Trophoblast cell (in vitro differentiated cells and primary cell): ENCODE results near the gene HOXA10.
A peak's percentile ranks its signal among the peaks of the same experiment; 100 is the strongest.

ENCODE experiments used
- DNase-seq, 2 donors: peaks; one replicate each; pipeline ENCODE4 v3.0.0-alpha.2; 2016
- H2AFZ ChIP-seq: 2 replicates; pipeline ENCODE4 v1.6.1; 2013; ENCODE audit warnings: low read length, moderate library complexity, mild to moderate bottlenecking; ENCODE audit not compliant: insufficient read depth, poor library complexity
- H2AK5ac ChIP-seq: 2 replicates; pipeline ENCODE4 v1.6.1; 2013; ENCODE audit warnings: mild to moderate bottlenecking, low read length
- H2BK120ac ChIP-seq: 2 replicates; pipeline ENCODE4 v1.6.1; 2013; ENCODE audit warnings: low read length, mild to moderate bottlenecking, moderate library complexity; ENCODE audit not compliant: insufficient read depth, poor library complexity
- H2BK12ac ChIP-seq: 2 replicates; pipeline ENCODE4 v1.6.1; 2013; ENCODE audit warnings: mild to moderate bottlenecking, low read length, moderate library complexity
- H2BK5ac ChIP-seq: 2 replicates; pipeline ENCODE4 v1.6.1; 2013; ENCODE audit warnings: low read length, low read depth, moderate library complexity, mild to moderate bottlenecking; ENCODE audit not compliant: poor library complexity
- H3K14ac ChIP-seq: 2 replicates; pipeline ENCODE4 v1.6.1; 2013; ENCODE audit warnings: mild to moderate bottlenecking, low read length
- H3K18ac ChIP-seq: 2 replicates; pipeline ENCODE4 v1.6.1; 2013; ENCODE audit warnings: mild to moderate bottlenecking, low read length
- H3K23ac ChIP-seq: 2 replicates; pipeline ENCODE4 v1.6.1; 2013; ENCODE audit warnings: low read length
- H3K27ac ChIP-seq: 2 replicates; pipeline ENCODE4 v1.5.1; 2013; ENCODE audit warnings: low read depth, mild to moderate bottlenecking, inconsistent platforms, low read length, moderate library complexity
- H3K27me3 ChIP-seq: 2 replicates; pipeline ENCODE4 v1.6.1; 2013; ENCODE audit warnings: inconsistent platforms, mild to moderate bottlenecking, low read length, moderate library complexity; ENCODE audit not compliant: insufficient read depth
- H3K36me3 ChIP-seq, 2 experiments: 1 replicate in 1 of 2; 2 replicates in 1 of 2; pipeline ENCODE4 v1.6.1; 2013; ENCODE audit warnings: low read length in 2 of 2, mild to moderate bottlenecking in 2 of 2, moderate library complexity in 1 of 2; ENCODE audit not compliant: insufficient read depth in 2 of 2, control insufficient read depth in 1 of 2
- H3K4ac ChIP-seq: 2 replicates; pipeline ENCODE4 v1.6.1; 2013; ENCODE audit warnings: low read depth, mild to moderate bottlenecking, low read length, moderate library complexity
- H3K4me1 ChIP-seq, 2 experiments: 1 replicate in 1 of 2; 2 replicates in 1 of 2; pipeline ENCODE4 v1.6.1; 2013; ENCODE audit warnings: low read length in 2 of 2, mild to moderate bottlenecking in 2 of 2, moderate library complexity in 1 of 2; ENCODE audit not compliant: insufficient read depth in 2 of 2, control insufficient read depth in 1 of 2
- H3K4me2 ChIP-seq: 2 replicates; pipeline ENCODE4 v1.6.1; 2013; ENCODE audit warnings: inconsistent platforms, mild to moderate bottlenecking, low read length, moderate library complexity
- H3K4me3 ChIP-seq: 2 replicates; pipeline ENCODE4 v1.5.1; 2013; ENCODE audit warnings: mild to moderate bottlenecking, low read depth, low read length, inconsistent platforms
- H3K79me1 ChIP-seq: one replicate; pipeline ENCODE4 v1.6.1; 2013; ENCODE audit warnings: low read length
- H3K79me2 ChIP-seq: 2 replicates; pipeline ENCODE4 v1.6.1; 2013; ENCODE audit warnings: low read length, mild to moderate bottlenecking; ENCODE audit not compliant: control insufficient read depth, insufficient read depth, poor library complexity
- H3K9ac ChIP-seq: 2 replicates; pipeline ENCODE4 v1.6.1; 2013; ENCODE audit warnings: mild to moderate bottlenecking, low read length
- H3K9me3 ChIP-seq: 2 replicates; pipeline ENCODE4 v1.6.1; 2013; ENCODE audit warnings: low read depth, mild to moderate bottlenecking, control low read depth, inconsistent platforms, low read length; ENCODE audit not compliant: insufficient read depth
- H4K12ac ChIP-seq: 2 replicates; pipeline ENCODE4 v1.6.1; 2013; ENCODE audit warnings: low read depth, mild to moderate bottlenecking, low read length, moderate library complexity
- H4K8ac ChIP-seq: 2 replicates; pipeline ENCODE4 v1.6.1; 2013; ENCODE audit warnings: low read depth, mild to moderate bottlenecking, low read length, moderate library complexity
- H4K91ac ChIP-seq: one replicate; pipeline ENCODE4 v1.6.1; 2013; ENCODE audit warnings: low read depth, mild to moderate bottlenecking, low read length, moderate library complexity
- WGBS: extraction: QIAGEN DNeasy Blood & Tissue Kit; methylation state at CpG from one replicate; pipeline ENCODE4 v1.1.7; 2013; ENCODE audit warnings: missing lambda C conversion rate; ENCODE audit not compliant: insufficient read length, insufficient coverage; ENCODE audit errors: extremely low coverage; 5-methylcytosine and 5-hydroxymethylcytosine counted together

Gene HOXA10

GRCh38 chr7:27131390-27131819 is 42.7 kb downstream of the HOXA10 start:
- no peak overlapping the region for H3K4ac ChIP-seq
- H2AK5ac ChIP-seq, result no peak overlapping the region
- no peak overlapping the region for H2BK120ac ChIP-seq
- no peak overlapping the region for H3K18ac ChIP-seq
- peaks cover 70% of the 10 kb centered on the region for H3K27me3 ChIP-seq
- peak overlapping the region; percentile 79 for H3K4me2 ChIP-seq
- no peak overlapping the region for H3K9ac ChIP-seq
- no peak overlapping the region for H3K4me3 ChIP-seq
- no peaks in the 10 kb centered on the region for H3K79me1 ChIP-seq
- no peak overlapping the region for H4K91ac ChIP-seq
- no peak overlapping the region for H2AFZ ChIP-seq
- no peaks in the 10 kb centered on the region for H3K79me2 ChIP-seq
- H3K23ac ChIP-seq, result no peak overlapping the region
- no peak overlapping the region for H3K27ac ChIP-seq
- no peaks in the 10 kb centered on the region for H3K36me3 ChIP-seq
- no peak overlapping the region for H4K12ac ChIP-seq
- H2BK5ac ChIP-seq, result no peak overlapping the region
- peaks cover 14% of the 10 kb centered on the region for H3K9me3 ChIP-seq
- no peak overlapping the region for H3K14ac ChIP-seq
- peak overlapping the region; percentile 59 for H4K8ac ChIP-seq
- WGBS, result no CpG with 5 or more reads among the region's 12 CpGs
- no peak overlapping the region for H2BK12ac ChIP-seq
- peaks cover 8 to 10% of the 10 kb centered on the region in 2 experiments for H3K4me1 ChIP-seq
- no peak for DNase-seq

DNA sequence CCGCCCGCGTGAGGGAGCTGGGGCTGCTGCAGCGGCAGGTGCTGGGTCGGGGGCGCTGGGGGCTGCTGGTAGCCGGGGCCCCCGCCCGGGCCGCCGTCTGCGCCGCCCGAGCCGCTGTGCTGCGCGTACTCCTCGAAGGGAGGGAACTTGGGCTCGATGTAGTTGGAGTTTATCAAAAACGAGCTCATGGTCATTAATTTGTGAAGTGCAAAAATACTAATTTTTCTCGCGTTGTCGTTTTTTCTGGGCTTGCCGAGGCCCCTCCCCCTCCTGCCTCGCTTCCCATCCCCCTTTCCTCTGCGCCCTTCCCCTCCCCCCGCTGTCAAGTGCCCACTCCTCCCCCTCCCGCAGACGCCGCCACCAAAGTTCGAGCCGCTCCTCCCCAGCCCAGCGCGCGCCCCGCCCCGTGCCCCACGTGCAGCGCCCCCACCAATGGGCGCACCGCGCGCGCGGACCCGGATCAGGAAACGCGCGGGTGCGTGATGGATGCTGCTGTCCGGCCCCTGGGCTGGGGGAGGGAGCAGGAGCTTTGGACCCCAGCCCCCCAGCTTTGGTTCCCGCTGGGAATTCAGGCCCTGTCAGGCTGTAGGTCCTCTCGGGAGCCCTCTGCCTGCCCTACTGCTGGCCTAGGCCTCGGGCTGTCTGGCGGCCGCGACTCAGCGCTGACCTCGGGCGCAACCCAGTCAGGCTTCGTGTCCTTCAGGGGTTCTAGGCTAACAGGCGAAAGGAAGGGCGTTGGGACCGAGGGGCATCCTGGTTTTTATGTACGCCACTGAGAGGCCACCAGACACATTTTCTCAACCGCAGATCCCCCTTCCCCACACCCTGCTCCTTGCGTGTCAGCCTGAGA is 43.4 kb downstream of the HOXA10 start, which contains the start of gene HOXA4:
Gene HOXA4 (minus strand): TSS at position 218 of the 850 bp plus-strand sequence. CDS start 24 bp downstream, at position 194.
- no peak within 1 kb of the TSS for H3K23ac ChIP-seq
- no peaks in the 10 kb centered on the region for H3K79me1 ChIP-seq
- no peaks in the 10 kb centered on the region for H3K36me3 ChIP-seq
- peaks cover 8 to 10% of the 10 kb centered on the region in 2 experiments for H3K4me1 ChIP-seq
- WGBS, result no CpG with 5 or more reads among the region's 67 CpGs
- H3K9me3 ChIP-seq, result peaks cover 14% of the 10 kb centered on the region
- H4K91ac ChIP-seq, result no peak within 1 kb of the TSS
- H3K4me3 ChIP-seq, result peak within 1 kb of the TSS; percentile 56
- no peak within 1 kb of the TSS for H3K4ac ChIP-seq
- no peak within 1 kb of the TSS for H2BK12ac ChIP-seq
- H3K4me2 ChIP-seq, result peak within 1 kb of the TSS; percentile 79
- H2AK5ac ChIP-seq, result no peak within 1 kb of the TSS
- no peak within 1 kb of the TSS for H3K18ac ChIP-seq
- H4K12ac ChIP-seq, result no peak within 1 kb of the TSS
- peak; percentile 69 to 80 for DNase-seq
- H3K27me3 ChIP-seq, result peaks cover 69% of the 10 kb centered on the region
- no peak within 1 kb of the TSS for H2BK120ac ChIP-seq
- H2BK5ac ChIP-seq, result no peak within 1 kb of the TSS
- no peak within 1 kb of the TSS for H3K14ac ChIP-seq
- peak within 1 kb of the TSS; percentile 59 for H4K8ac ChIP-seq
- H2AFZ ChIP-seq, result peak within 1 kb of the TSS; percentile 87
- H3K9ac ChIP-seq, result no peak within 1 kb of the TSS
- H3K79me2 ChIP-seq, result no peaks in the 10 kb centered on the region
- no peak within 1 kb of the TSS for H3K27ac ChIP-seq

DNA sequence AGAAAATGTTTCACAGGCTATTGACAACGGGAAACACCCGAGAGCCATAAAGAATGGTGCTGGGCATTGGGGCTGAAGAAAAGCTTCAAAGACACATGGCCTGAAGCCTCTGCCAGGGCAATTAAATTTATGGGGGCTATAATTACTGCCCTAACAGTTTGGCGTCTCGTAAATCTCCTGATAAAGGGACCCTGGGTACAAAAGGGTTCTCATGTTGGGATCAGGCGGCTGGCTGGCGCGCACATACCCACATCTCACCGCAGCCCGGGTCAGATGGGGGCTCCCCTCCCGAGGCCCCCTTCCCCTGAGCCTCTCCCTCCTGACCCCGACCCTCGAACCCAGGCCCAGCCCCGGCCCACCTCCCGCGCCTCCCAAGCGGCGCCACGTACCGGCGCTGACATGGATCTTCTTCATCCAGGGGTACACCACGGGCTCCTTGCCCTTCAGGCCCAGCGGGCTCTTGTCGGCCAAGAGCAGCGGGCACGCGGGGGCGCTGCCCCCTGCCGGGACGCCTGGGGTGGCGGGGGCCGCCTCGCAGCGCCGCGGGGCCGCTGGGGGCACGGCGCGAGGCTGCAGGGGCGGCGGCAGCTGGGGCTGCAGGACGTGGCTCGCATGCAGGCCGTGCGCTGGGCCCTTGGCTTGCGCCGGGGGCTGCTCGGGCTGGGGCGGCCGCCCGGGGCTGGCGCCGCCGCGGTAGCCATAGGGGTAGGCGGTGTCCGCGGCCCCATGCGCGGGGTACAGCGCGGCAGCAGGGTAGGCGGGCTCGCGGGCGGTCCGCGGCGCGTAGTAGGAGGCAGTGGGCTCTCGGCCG is 44.2 kb downstream of the HOXA10 start:
- no peaks in the 10 kb centered on the region for H3K79me1 ChIP-seq
- no peaks in the 10 kb centered on the region for H3K79me2 ChIP-seq
- H3K18ac ChIP-seq, result no peak overlapping the region
- H3K4ac ChIP-seq, result no peak overlapping the region
- no peak overlapping the region for H2BK12ac ChIP-seq
- peaks cover 14% of the 10 kb centered on the region for H3K9me3 ChIP-seq
- H3K4me3 ChIP-seq, result no peak overlapping the region
- H3K27me3 ChIP-seq, result peaks cover 73% of the 10 kb centered on the region
- no peak overlapping the region for H2BK5ac ChIP-seq
- no peak overlapping the region for H2BK120ac ChIP-seq
- peak; percentile 48 to 61 for DNase-seq
- H3K4me2 ChIP-seq, result peak overlapping the region; percentile 79
- peaks cover 8 to 10% of the 10 kb centered on the region in 2 experiments for H3K4me1 ChIP-seq
- H4K91ac ChIP-seq, result no peak overlapping the region
- no peak overlapping the region for H3K23ac ChIP-seq
- no peak overlapping the region for H3K14ac ChIP-seq
- no peak overlapping the region for H4K8ac ChIP-seq
- no peak overlapping the region for H3K9ac ChIP-seq
- H2AK5ac ChIP-seq, result no peak overlapping the region
- H2AFZ ChIP-seq, result no peak overlapping the region
- no peak overlapping the region for H3K27ac ChIP-seq
- WGBS, result no CpG with 5 or more reads among the region's 72 CpGs
- no peak overlapping the region for H4K12ac ChIP-seq
- no peaks in the 10 kb centered on the region for H3K36me3 ChIP-seq

DNA sequence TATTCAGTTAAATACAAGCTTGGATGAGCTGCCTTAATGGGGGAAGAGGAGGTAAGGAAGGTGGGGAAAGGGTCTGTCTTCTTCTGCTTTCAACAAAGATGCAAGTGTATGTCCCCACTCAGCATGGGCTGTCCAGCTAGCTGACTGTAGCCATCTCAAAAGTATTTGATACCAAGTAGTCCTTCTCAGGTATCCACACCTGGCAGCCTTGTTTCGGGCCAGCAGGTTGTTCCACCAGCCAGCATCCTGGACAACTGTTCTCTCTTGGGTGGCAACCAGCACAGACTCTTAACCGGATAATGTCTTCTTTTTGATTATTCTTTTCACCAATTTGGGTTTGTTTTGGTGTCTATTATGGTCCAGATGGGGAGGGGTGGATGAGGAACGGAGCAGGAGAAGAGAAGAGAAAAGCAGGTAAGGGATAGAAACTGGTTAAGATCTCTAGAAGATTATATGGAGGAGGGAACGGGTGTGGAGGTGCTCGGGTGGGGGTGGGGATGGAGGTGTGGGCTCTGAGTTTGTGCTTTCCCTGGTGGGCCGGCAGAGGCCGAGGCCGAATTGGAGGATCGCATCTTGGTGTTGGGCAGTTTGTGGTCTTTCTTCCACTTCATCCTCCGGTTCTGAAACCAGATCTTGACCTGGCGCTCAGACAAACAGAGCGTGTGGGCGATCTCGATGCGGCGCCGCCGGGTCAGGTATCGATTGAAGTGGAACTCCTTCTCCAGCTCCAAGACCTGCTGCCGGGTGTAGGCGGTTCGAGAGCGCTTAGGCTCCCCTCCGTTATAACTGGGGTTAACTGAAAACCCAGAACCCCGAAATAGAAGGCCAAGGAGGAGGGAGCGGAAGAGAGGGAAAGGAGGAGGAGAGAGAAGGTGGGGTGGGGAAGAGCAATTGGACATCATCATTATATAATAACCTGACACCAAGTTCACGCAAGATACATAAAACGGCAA is 45.1 kb downstream of the HOXA10 start:
- Histone ChIP-seq H3K9me3 (peaks cover 19% of the 10 kb centered on the region), H2BK12ac (no peak overlapping the region), H2BK5ac (no peak overlapping the region), H3K27me3 (peaks cover 79% of the 10 kb centered on the region), H3K36me3 (no peaks in the 10 kb centered on the region), H3K4me2 (no peak overlapping the region), H3K14ac (no peak overlapping the region), H4K91ac (no peak overlapping the region), H3K9ac (no peak overlapping the region), H3K79me2 (no peaks in the 10 kb centered on the region), H3K27ac (no peak overlapping the region), H3K4ac (no peak overlapping the region), H2AFZ (no peak overlapping the region), H4K8ac (no peak overlapping the region), H3K18ac (no peak overlapping the region), H3K79me1 (no peaks in the 10 kb centered on the region), H2BK120ac (no peak overlapping the region), H3K23ac (no peak overlapping the region), H2AK5ac (no peak overlapping the region), H4K12ac (no peak overlapping the region), H3K4me3 (no peak overlapping the region), H3K4me1 (peaks cover 8 to 10% of the 10 kb centered on the region in 2 experiments)
- no CpG with 5 or more reads among the region's 28 CpGs for WGBS
- no peak for DNase-seq
